GM12892 (cell line): ENCODE measurements around the gene GULP1.

Experiments
- POLR2A ChIP-seq: IDR thresholded peaks from 2 replicates; pipeline ENCODE4 v1.6.1; 2011; ENCODE audit warnings: low read depth, low read length, control low read depth
- TAF1 ChIP-seq: IDR thresholded peaks from 2 replicates; pipeline ENCODE4 v1.6.1; 2011; ENCODE audit warnings: low read depth, mild to moderate bottlenecking, control low read depth, low read length, borderline replicate concordance

DNA sequence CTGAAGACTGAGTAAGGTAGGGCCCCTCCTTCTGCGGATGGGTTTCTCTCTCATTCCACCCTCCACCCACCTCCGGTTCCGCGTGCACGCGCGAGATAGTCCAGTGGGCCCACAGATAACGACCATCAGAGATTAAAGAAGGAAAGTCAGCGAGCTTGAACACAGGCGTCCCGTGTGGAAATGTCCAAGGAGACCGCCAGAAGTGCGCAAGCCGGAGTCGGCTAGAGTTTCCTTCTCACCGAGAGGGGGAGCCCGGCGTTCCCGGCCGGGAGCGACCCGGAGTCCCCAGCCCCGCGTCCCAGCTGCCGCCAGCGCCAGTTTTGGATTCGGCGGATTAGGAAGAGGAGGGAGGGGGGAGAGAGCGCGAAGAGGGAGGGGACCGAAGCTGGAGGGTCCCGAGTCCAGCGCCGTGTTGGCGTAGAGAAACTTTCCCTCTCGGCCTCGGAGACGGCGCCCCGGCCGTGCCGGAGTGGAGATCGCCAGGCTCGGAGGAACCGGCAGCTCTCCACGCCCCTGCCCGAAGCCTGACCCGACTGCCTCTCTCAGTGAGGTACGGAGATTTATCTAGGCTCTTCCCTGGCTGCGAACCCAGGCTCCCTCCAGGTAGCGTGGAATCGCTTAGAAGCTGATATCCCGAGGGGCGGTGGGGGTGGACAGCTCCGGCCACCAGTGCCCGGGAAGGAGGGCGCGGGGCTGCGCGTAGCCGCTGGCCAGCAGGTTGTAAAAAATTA lies at the start of gene GULP1:
- TF ChIP-seq POLR2A (no peak), TAF1 (no peak)
